Measurements from ENCODE around the gene LRRC75B. TPM values are rescaled to one million over a fixed set of nuclear protein-coding genes. Genes with fewer than 3 reads are reported as not detected.
"Not testable (repeated sequence)": the region's sequence is repeated elsewhere in the genome, so short reads cannot be mapped to it uniquely, and the experiment has no call there.

LRRC75B gene
- total and polyA plus RNA-seq, 9 of the 15 experiments (the other 6 are each of a cell fraction or from before 2014, with no cell fraction given): 0.10 to 2.8 (median 1.0) TPM; not detected in 1

DNA sequence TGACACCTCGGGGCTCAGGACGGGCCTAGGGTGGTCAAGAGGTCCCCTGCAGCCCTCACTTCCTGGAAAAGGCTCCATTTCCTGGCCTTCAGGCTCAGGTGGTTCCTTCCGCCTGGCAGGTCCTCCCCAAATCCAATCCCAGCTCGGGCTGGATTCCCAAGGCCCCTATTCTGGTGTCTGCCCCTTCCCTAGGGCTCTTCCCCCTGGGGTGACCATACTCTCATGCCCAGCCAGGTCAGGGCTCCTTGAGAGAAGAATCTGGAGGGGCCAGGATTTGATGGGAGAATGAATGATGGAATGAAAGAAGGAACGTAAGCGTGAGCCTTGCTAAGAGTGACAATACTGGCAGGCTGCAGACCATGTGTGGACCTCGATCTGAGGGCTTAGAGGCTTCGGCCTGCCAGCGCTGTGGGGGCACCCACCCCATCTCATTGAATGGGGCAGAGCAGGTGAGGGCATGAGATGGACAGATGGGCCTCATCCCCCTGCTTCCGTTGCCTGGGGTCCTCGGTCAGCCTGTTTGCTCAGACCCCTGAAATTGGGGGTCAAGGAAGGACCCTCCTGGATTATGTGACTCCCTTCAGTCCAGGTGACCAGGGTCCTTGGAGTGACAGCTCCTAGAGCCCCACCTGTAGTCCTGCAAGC is 9.4 kb upstream of the LRRC75B start:
- H3K9me3 ChIP-seq (replicated peaks; ENCODE audit: control insufficient read depth, insufficient read depth, low read depth, low read length); H2AFZ ChIP-seq (ENCODE audit: low read depth, low read length); DNase-seq (ENCODE audit: extremely low read depth in 1 of 4, low spot score in 3 of 4); H3K36me3 ChIP-seq (ENCODE audit: control insufficient read depth, insufficient read depth, low read length); H3K4me2 ChIP-seq (ENCODE audit: insufficient read depth, low read length); intact Hi-C loops (cut with micrococcal nuclease); CTCF ChIA-PET (ENCODE audit: low intra/inter-chr PET ratio); H3K27me3 ChIP-seq (ENCODE audit: control insufficient read depth in 2 of 2, insufficient read depth in 2 of 2, low read length in 2 of 2); H3K4me3 ChIP-seq; H3K79me2 ChIP-seq (ENCODE audit: control insufficient read depth, insufficient read depth, low read length); ATAC-seq; BruUV-seq (replicated peaks); H4K20me1 ChIP-seq (replicated peaks; ENCODE audit: control insufficient read depth, insufficient read depth, low read length); H3K27ac ChIP-seq (ENCODE audit: extremely low read depth, low read depth, low read length); FAIRE-seq; H3K9me1 ChIP-seq (ENCODE audit: control insufficient read depth, insufficient read depth, low read length): not testable (repeated sequence)
- POLR2A ChIA-PET: interaction anchor here (0.6 to 1.1 kb wide), 2 partner anchors 9 to 832 kb away, joined by 3 read pairs; partner anchors contain the start of gene LRRC75B
- peak overlapping the region in 1 of 2 experiments; percentile 35; a peak in 1 of 4 replicates for H3K9ac ChIP-seq (ENCODE audit: insufficient read depth in 1 of 2, low read depth in 2 of 2, low read length in 2 of 2)
- in situ Hi-C loops (cut with MboI): loop anchor here (5.0 kb wide), 1 partner anchor 925 kb away; no protein-coding TSS in a partner anchor
- H3K4me1 ChIP-seq (replicated peaks in 1 of 2; ENCODE audit: control insufficient read depth in 2 of 2, insufficient read depth in 2 of 2, low read length in 2 of 2): peaks cover 2 to 19% of the 10 kb centered on the region in 2 experiments; a peak in 3 of 5 replicates
- WGBS (ENCODE audit: insufficient coverage, low coverage, missing lambda C conversion rate): 90% methylated on average over 6 of the region's 11 CpGs

GRCh38 chr22:24601217-24602104 is 8.6 kb upstream of the LRRC75B start:
- Histone ChIP-seq H3K9me1 (ENCODE audit: control insufficient read depth, insufficient read depth, low read length) (no peaks in the 10 kb centered on the region), H3K4me2 (ENCODE audit: insufficient read depth, low read length) (no peak overlapping the region), H3K9ac (ENCODE audit: insufficient read depth in 1 of 2, low read depth in 2 of 2, low read length in 2 of 2) (peak overlapping the region in 1 of 2 experiments; percentile 35; a peak in 1 of 4 replicates), H3K4me3 (no peak overlapping the region), H3K36me3 (ENCODE audit: control insufficient read depth, insufficient read depth, low read length) (no peaks in the 10 kb centered on the region), H3K9me3 (replicated peaks; ENCODE audit: control insufficient read depth, insufficient read depth, low read depth, low read length) (no peaks in the 10 kb centered on the region), H4K20me1 (replicated peaks; ENCODE audit: control insufficient read depth, insufficient read depth, low read length) (no peaks in the 10 kb centered on the region), H3K27ac (ENCODE audit: extremely low read depth, low read depth, low read length) (no peak overlapping the region), H3K27me3 (ENCODE audit: control insufficient read depth in 2 of 2, insufficient read depth in 2 of 2, low read length in 2 of 2) (no peaks in the 10 kb centered on the region), H3K4me1 (replicated peaks in 1 of 2; ENCODE audit: control insufficient read depth in 2 of 2, insufficient read depth in 2 of 2, low read length in 2 of 2) (peaks cover 2 to 19% of the 10 kb centered on the region in 2 experiments; a peak in 3 of 5 replicates), H2AFZ (ENCODE audit: low read depth, low read length) (no peak overlapping the region), H3K79me2 (ENCODE audit: control insufficient read depth, insufficient read depth, low read length) (no peaks in the 10 kb centered on the region)
- FAIRE-seq: no peak
- DNase-seq (ENCODE audit: extremely low read depth in 1 of 4, low spot score in 3 of 4): no peak
- intact Hi-C loops (cut with micrococcal nuclease): no loop called here
- no peak for ATAC-seq
- ChIA-PET POLR2A (interaction anchor here (0.6 kb wide), 1 partner anchor 832 kb away, joined by 3 read pairs; no protein-coding TSS in a partner anchor), CTCF (ENCODE audit: low intra/inter-chr PET ratio) (no interaction called here)
- BruUV-seq (replicated peaks): no TSS peak
- in situ Hi-C loops (cut with MboI): loop anchor here (5.0 kb wide), 1 partner anchor 924 kb away; no protein-coding TSS in a partner anchor
- WGBS (ENCODE audit: insufficient coverage, low coverage, missing lambda C conversion rate): 65% methylated on average over 7 of the region's 12 CpGs
- TF ChIP-seq BRF1 (IDR thresholded peaks at IDR 0.05; ENCODE audit: borderline replicate concordance, extremely low read depth, insufficient read length) (no peak), LCOR (CRISPR knock-in tag; IDR thresholded peaks at IDR 0.05) (no peak), GTF2B (IDR thresholded peaks at IDR 0.05; ENCODE audit: extremely low read depth, insufficient read length) (no peak), CBX3 (IDR thresholded peaks at IDR 0.05; ENCODE audit: borderline replicate concordance in 1 of 2, low read length in 2 of 2) (no peak), RBM17 (IDR thresholded peaks at IDR 0.05; ENCODE audit: borderline replicate concordance, low read depth, low read length) (no peak), SMARCB1 (IDR thresholded peaks at IDR 0.05; ENCODE audit: insufficient read length, low read depth) (no peak), ZBTB17 (CRISPR knock-in tag; IDR thresholded peaks at IDR 0.05) (no peak), ASH1L (IDR thresholded peaks at IDR 0.05; ENCODE audit: borderline replicate concordance, low read depth, partially characterized antibody) (no peak), ZKSCAN1 (IDR thresholded peaks at IDR 0.05; ENCODE audit: low read depth, low read length) (no peak), ZNF23 (CRISPR knock-in tag; IDR thresholded peaks at IDR 0.05) (no peak), XRCC4 (IDR thresholded peaks at IDR 0.05; ENCODE audit: extremely low read depth, insufficient read depth, insufficient read length) (no peak), KLF13 (tag; IDR thresholded peaks at IDR 0.05; ENCODE audit: borderline replicate concordance, low read depth) (no peak), PURB (CRISPR knock-in tag; IDR thresholded peaks at IDR 0.05; ENCODE audit: low read depth) (no peak)
